Endothelial cell of hepatic sinusoid (primary cell): ENCODE data around the gene WDR7.

ENCODE experiments used
- in situ Hi-C: cut with HindIII; loops from 2 replicates; pipeline ENCODE4 v1.10.0; 2017; ENCODE audit warnings: low sequenced_read_pairs

The WDR7 gene

DNA sequence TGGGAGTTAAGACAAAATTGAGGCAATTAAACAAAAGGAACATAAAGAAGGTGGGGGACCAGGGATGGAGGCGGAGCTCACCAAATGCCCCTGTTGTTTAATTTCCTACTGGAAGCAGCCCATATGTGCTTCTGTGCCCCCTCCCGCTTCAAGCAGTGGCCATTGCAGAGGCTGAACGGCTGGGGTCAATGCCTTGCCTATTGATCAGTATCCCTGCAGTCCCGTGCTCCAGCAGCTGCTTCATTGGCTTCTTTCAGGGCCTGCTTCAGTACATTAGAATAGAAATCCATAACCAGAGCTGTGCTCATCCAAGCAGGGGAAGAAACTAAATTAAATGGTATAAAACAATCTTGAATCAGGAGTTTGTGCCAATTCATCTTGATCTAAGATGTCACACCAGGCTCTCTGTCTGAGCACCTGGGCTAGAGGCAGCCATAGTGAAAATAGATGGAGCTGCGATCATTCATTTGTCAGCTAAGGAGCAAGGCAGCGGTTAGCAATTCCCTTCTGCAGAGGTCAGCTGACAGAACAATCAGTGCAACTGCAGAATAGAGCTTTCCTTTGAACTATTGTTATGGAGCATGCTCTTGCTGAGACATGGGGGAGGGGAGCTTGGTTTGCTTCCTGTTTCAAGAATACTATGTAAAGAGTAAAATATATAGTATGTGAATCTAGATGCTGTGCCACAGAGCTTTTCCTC is 222.4 kb downstream of the WDR7 start:
- in situ Hi-C loops = no loop called here

DNA sequence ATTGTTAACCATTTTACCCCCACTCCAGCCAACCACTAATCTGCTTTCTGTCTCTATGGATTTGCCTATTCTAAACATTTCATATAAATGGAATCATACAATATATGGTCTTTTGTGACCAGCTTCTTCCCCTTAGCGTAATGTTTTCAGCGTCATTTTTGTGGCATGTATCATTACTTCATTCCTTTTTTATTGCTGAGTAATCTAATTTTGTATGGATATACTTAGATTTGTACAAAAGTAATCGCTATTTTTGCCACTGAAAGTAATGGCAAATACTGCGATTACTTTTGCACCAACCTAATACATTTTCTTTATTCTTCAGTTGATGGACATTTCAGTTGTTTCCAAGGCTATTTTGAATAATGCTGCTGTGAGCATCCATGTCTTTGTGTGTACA is 227.6 kb downstream of the WDR7 start:
- in situ Hi-C loops = no loop called here

- in situ Hi-C loops = no loop called here
Measured at GRCh38 chr18:56884511-56884910, 233.4 kb downstream of the WDR7 start.

DNA sequence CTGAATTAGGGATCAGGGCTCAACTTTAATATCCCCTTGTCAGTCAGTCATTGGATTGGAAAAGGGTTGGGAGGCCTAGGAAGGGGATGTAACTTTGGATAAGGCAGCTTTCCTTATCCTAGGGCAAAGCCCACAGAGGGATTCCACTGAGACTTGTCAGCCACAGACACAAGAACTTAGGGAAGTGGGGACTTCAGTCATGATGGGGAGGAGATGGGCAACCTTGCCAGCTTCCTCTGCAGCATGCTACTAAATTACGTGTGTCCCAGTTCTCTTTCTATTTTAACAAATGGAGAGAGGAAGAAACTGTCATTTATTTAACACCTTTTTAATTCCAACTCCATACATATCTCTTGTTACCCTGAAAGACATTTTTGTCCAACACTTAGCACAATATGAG is 237.8 kb downstream of the WDR7 start:
- in situ Hi-C loops = no loop called here

DNA sequence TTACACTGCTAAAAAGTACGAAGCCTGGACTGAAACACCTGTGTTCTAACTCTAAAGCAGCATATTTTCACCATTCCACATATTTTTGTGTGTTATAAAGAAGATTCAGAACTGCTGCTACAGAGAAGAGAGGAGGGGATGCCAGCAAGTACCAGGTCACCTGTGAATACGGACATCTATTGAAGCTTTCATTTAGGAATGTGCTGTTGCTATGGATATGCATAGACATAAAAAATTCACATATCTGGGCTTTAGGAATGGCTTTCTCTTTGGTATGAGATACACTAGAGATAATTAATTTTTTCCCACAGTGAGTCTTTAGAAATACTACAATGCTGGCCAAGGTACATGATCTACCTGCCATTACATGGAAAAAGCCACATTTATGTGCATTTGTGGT is 238.5 kb downstream of the WDR7 start:
- in situ Hi-C loops = no loop called here

DNA sequence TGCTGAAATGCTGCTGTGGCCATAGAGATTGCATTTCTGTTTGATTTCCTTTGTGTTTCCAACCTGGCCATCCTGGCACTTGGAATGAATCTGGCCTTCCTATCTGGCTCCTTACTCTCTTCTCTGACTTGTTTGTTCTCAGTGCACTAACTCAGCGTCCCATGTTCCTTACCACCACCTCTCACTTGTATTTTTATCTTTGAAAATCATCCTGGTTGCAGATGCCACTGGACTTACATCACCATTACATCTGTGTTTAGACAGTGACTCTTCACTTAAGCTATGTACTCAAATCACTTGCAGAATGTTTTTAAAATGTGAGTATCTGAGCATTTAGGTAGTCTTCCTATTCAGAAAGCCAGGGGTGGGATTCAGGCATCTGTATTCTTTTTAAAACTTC is 239.5 kb downstream of the WDR7 start:
- in situ Hi-C loops = no loop called here

- in situ Hi-C loops = no loop called here
Measured at GRCh38 chr18:56891116-56891515, 240.0 kb downstream of the WDR7 start.

DNA sequence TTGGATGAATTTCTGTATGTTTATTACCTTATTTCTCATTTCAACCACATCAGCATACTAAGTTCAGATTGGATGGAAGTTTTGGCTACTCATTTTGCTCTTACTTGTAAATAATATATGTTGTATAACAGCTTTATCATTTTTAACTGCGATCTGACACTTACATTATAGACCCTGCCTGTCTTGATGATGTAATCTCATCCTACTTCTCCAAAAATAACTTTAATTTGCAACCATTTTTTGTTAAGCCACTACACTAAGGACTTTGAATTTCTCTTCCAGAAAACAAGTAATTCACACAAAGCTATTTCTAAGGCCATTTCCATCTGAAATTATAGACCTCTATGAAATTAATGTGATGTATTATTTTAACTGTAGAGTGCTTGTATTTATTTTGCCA is 240.7 kb downstream of the WDR7 start:
- in situ Hi-C loops = no loop called here

- in situ Hi-C loops = no loop called here
Measured at GRCh38 chr18:56897122-56897521, 246.0 kb downstream of the WDR7 start.

GRCh38 chr18:56899660-56900059 is 248.5 kb downstream of the WDR7 start:
- in situ Hi-C loops = loop anchor here (10.0 kb wide), 1 partner anchor 55 kb away; no protein-coding TSS in a partner anchor

- in situ Hi-C loops = loop anchor here (10.0 kb wide), 1 partner anchor 56 kb away; no protein-coding TSS in a partner anchor
Measured at GRCh38 chr18:56900195-56901094, 249.3 kb downstream of the WDR7 start.

GRCh38 chr18:56901919-56902318 is 250.8 kb downstream of the WDR7 start:
- in situ Hi-C loops = loop anchor here (10.0 kb wide), 1 partner anchor 57 kb away; no protein-coding TSS in a partner anchor

GRCh38 chr18:56902653-56903052 is 251.5 kb downstream of the WDR7 start:
- in situ Hi-C loops = loop anchor here (10.0 kb wide), 1 partner anchor 58 kb away; no protein-coding TSS in a partner anchor

DNA sequence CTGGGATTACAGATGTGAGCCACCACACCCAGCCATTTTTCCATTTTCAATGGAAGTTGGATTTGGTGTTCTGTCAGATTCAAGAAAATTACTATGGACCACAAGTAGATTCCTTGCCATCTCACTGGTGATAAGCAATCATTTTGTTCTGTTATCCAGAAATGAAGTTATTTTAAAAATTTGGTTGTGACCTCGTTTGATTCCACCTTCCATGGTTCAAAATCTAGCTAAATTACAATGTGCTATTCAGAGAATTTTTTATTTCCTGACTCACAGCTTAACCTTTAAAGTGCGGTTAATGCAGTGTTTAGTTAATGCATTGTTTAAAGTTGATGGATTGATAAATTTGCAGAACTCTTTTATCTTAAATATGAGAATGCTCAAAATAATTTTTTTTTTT is 252.5 kb downstream of the WDR7 start:
- in situ Hi-C loops = loop anchor here (10.0 kb wide), 1 partner anchor 59 kb away; no protein-coding TSS in a partner anchor

DNA sequence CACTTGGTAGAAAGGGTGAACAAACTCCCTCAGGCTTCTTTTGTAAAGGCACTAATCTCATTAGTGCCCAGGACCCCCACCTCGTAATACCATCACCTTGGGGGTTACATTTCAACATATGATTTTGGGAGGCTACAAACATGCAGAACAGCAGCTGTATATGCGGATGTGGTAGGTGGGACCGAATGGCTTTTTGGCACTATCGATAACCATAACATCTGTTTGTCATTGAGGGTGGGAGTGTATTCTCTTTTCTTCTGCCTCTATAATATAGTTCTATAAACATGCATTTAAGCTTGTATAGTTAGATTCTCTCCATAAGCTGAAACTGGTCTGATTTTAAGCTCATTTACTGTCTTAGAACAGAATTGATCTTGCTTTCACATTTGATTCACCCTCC is 256.6 kb downstream of the WDR7 start:
- in situ Hi-C loops = loop anchor here (10.0 kb wide), 1 partner anchor 63 kb away; no protein-coding TSS in a partner anchor

DNA sequence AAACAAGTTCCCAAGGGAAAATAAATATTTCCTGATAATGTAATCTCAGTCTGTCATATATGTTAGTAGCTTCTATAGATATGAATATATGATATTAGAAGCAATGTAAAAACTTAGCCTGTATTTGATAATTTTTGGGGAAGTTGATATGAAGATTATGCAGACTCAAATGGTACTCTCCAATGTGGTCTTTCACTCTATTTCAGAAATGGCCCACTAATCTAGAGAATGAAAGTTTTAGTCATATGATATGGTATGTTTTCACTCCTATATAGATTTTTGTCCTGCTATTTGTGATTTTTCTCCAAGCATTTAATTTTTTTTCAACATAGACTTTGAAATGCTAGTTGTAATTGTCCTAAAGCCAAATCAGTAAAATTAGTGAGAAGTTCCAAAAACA is 259.1 kb downstream of the WDR7 start:
- in situ Hi-C loops = no loop called here

DNA sequence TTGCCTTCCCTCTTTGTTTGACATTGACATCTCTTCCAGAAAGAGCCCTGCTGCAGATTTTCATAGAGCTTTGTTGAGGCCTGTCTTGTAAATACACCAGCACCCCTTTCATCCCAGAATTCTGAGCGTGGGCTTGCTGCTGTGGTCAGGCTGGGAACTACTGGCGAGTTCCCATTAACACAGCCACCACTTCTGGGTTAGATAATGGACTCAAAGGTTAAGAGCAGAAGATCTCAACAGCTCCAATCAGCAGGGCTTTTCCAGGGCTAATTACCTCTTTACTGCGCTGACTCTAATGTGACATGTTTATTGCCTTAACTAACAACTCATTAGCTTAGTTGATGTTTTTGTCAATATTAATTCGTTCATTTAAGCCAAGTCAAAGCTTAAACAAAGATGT is 259.8 kb downstream of the WDR7 start:
- in situ Hi-C loops = no loop called here

GRCh38 chr18:56913941-56914340 is 262.8 kb downstream of the WDR7 start:
- in situ Hi-C loops = no loop called here

- in situ Hi-C loops = no loop called here
Measured at GRCh38 chr18:56919190-56919589, 268.0 kb downstream of the WDR7 start.

GRCh38 chr18:56921896-56922480 is 270.8 kb downstream of the WDR7 start:
- in situ Hi-C loops = no loop called here

- in situ Hi-C loops = no loop called here
Measured at GRCh38 chr18:56926734-56927133, 275.6 kb downstream of the WDR7 start.
